Hematopoietic multipotent progenitor cell treated with erythropoietin and hydrocortisone succinate and interleukin-3 and kit ligand, for 15 days (in vitro differentiated cells): ENCODE data around the gene SH2B3.
"Not testable (repeated sequence)": the region's sequence is repeated elsewhere in the genome, so short reads cannot be mapped to it uniquely, and the experiment has no call there.

Source experiments
- DNase-seq: peaks from one replicate; pipeline ENCODE4 v3.0.0-alpha.2; 2015; ENCODE audit warnings: low spot score

Gene SH2B3

GRCh38 chr12:111387747-111388323, 17.9 kb upstream of the SH2B3 start:
- no peak for DNase-seq

- no peak for DNase-seq
Observed at GRCh38 chr12:111389635-111390034, 16.1 kb upstream of the SH2B3 start.

- DNase-seq = no peak
Observed at GRCh38 chr12:111390910-111391309, 14.8 kb upstream of the SH2B3 start.

DNA sequence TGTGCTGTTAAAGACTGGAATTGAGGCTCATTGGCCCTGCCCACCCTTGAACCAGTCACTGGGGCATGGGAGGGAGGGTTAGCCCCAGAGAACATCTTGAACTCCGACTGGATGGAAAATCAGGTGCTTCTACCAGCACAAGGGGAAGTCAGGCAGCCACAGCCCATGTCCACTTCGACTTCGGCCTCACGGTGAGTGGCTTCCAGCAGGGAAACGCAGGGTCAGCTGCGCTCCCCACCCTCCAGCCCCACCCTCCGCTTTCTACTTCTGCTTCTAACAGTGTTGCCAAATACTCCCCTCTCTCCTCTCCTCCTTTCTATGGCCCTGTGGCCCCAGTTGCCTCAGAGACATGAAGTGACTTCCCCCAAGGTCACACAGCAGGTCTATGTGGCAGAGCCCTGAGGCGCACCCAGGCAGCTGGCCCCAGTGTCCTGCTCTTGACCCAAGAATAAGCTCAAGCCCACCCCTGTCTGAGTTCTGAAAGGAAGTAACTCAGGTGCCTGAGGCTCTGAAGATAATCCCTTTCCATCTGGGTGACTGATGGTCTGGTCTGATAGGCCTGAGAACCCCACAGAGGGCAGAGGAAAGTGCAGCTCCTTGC, 11.9 kb upstream of the SH2B3 start:
- no peak for DNase-seq

DNA sequence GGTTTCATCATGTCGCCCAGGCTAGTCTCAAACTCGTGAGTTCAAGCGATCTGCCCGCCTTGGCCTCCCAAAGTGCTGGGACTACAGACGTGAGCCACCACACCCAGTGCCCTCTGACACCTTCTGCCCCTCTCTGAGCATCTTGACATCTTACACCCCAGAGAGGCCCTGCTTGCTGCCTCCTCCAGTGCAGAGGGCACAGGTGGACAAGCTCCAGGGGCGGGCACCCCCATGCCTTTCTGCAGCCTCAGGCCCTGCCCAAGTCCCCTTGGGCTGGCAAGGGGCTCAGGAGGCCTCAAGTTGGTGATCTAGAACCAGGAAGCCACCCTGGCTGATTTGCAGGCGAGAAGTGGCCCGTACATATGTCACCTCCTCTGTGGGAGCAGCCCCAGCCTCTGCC, 11.2 kb upstream of the SH2B3 start:
- no peak for DNase-seq

- no peak for DNase-seq
Observed at GRCh38 chr12:111395336-111396187, 10.2 kb upstream of the SH2B3 start.

DNA sequence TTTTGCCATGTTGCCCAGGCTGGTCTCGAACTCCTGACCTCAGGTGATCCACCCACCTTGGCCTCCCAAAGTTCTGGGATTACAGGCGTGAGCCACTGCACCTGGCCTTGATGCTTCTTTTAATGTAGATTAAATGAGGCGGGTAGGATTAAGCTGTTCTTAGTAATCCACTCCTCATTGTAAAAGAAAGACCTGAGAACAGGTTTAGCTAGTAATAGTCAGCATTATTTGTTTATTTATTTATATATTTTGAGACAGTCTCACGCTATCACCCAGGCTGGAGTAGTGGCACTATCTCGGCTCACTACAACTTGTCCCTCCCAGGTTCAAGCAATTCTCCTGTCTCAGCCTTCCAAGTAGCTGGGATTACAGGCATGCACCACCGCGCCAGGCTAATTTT, 9.5 kb upstream of the SH2B3 start:
- not testable (repeated sequence) for DNase-seq

- peak; percentile 90 for DNase-seq
Observed at GRCh38 chr12:111396726-111397445, 8.8 kb upstream of the SH2B3 start.

DNA sequence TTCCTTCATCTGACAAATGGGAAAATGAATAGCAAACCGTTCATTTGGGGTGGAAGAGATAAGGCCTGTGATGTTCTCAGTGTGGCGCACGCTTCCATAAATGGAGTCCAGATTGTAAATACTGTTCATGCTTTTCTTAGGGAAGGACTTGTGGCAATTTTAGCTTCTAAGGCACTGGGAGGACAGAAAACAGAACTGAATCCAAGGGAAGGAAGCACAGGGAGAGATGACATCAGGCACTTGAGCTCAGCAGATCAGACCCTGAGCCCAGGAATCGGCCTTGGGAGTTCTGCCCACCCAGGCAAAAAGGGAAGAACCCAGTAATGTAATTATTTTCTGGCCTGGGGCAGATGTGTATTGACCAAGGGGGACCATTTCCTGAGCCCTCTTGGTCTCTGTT, 7.2 kb upstream of the SH2B3 start:
- no peak for DNase-seq

DNA sequence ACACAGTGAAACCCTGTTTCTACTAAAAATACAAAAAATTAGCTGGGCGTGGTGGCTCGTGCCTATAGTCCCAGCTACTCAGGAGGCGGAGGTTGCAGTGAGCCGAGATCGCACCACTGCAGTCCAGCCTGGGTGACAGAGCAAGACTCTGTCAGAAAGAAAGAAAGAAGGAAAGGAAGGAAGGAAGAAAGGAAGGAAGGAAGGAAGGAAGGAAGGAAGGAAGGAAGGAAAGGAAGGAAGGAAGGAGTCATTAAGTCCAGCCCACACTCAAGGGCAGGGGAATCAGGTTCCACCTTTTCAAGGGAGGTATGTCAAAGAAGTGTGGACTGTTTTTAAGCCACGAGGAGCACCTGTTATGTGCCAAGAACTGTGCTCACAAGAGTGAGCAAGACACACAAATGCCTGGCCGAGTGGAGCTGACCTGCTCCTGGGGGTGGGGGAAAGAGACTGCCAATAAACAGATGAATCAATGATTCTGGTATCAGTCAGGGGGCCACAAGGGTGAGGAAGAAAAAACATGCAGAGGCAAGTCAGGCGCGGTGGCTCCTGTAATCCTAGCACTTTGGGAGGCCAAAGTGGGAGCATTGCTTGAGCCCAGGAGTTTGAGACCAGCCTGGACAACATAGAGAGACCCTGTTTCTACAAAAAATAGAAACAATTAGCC, 5.8 kb upstream of the SH2B3 start:
- not testable (repeated sequence) for DNase-seq

DNA sequence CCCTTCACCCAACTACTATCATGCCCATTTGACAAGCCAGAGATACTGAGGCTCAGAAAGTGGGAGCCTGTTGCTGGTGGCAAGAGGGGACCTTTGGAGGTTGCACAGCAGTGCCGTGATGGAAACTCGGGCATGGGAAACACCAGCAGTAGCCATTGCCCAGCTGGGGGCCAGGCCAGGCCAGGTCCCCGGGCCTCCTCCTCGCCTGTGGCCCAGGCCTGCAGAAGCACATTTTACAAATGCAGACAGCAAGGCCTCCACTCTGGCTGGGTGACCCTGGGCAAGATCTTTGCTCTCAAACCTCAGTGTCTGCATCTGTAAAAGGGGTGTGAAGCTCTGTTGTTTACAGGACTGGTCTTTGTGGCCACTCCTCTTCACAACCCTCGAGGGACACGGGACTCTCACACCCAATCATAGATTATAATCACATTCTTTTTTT, 4.5 kb upstream of the SH2B3 start:
- DNase-seq = no peak

DNA sequence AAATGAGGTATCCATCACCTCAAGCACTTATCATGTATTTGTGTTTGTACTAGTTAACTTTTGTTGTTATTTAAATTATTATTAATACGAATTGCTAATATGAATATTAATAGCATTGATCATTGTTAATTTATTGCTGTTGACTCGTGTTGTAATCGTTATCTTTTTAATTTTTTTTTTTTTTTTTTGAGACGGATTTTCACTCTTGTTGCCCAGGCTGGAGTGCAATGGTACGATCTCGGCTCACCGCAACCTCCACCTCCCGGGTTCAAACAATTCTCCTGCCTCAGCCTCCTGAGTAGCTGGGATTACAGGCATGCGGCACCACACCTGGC, 3.3 kb upstream of the SH2B3 start:
- DNase-seq = not testable (repeated sequence)

GRCh38 chr12:111404362-111405148, 1.2 kb upstream of the SH2B3 start:
- peak; percentile 64 for DNase-seq

- DNase-seq = peak; percentile 99
Observed at GRCh38 chr12:111405149-111405858, 419 bp upstream of the SH2B3 start.

DNA sequence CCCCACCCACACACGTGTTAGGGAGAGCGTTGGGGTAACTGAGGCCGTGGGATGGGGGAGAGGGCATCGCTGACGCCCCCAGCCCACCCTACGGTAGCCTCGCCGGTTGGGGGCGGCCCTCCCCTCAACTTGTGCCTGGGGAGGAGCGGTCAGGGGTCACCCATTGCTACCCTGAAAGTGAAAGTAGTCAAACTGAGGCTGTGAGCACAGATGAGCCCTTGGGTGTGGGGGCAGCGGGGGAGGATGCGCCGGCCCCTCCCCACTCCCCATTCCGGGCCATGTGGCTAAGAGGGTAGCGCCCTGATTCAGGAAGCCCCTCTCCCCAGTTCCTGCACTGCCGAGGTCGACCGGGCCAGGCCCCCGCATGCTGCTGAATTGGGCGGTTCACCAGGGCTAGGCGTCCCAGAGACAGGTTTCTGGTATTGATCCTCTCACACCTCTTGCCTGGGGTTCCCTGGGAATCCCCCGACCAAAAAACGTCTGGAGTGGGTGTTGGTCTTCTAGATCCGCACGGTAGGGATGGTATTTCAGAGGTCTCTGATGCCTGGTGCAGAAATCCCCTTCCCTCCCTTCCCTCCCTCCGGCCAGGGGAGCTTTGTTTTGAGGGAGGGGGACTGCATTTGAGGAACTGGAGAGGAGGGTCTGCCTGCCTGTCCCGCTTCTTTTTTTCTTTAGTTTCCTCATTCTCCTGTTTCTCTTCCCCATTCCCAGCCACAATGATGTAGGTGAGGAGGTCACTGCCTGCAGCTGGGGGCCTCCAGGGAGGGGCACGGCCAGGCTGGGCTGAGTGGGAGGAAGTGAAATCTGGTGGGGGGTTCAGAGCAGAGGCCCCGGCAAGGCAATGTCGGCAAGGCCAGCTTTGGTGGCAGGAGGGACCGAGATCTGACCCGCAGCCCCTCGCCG, 1.0 kb downstream of the SH2B3 start:
- no peak for DNase-seq

GRCh38 chr12:111407377-111408115, 1.8 kb downstream of the SH2B3 start:
- DNase-seq = no peak

- no peak for DNase-seq
Observed at GRCh38 chr12:111408116-111408440, 2.4 kb downstream of the SH2B3 start.

- no peak for DNase-seq
Observed at GRCh38 chr12:111408686-111409402, 3.1 kb downstream of the SH2B3 start.
